WTC11 (cell line): ENCODE results near the gene NFATC2.

Experiments used
- ESRRA ChIP-seq: sonication (generic); formaldehyde crosslinking; IDR thresholded peaks from 2 replicates; pipeline ENCODE4 v1.8.1; 2022; ENCODE audit warnings: mild to moderate bottlenecking, missing genetic modification reagents, borderline replicate concordance
- TP53 ChIP-seq: sonication (generic); formaldehyde crosslinking; IDR thresholded peaks from 2 replicates; pipeline ENCODE4 v1.8.1; 2023; ENCODE audit warnings: mild to moderate bottlenecking, missing genetic modification reagents
- ZNF263 ChIP-seq: sonication (generic); formaldehyde crosslinking; IDR thresholded peaks from 2 replicates; pipeline ENCODE4 v1.8.1; 2022; ENCODE audit warnings: low read depth, mild to moderate bottlenecking, moderate library complexity, missing genetic modification reagents
- TF ChIP-seq, protein P1 (sequence below): fragments of 200-600 bp; IDR thresholded peaks from 2 replicates; pipeline ENCODE4 v1.8.0; 2022; ENCODE audit warnings: antibody characterized with exemption

GRCh38 chr20:51487076-51487475 lies 55.4 kb downstream of the NFATC2 start:
- TF ChIP-seq ESRRA (no peak), TP53 (no peak), ZNF263 (CRISPR knock-in tag) (no peak)
- TF ChIP-seq, protein P1, sequence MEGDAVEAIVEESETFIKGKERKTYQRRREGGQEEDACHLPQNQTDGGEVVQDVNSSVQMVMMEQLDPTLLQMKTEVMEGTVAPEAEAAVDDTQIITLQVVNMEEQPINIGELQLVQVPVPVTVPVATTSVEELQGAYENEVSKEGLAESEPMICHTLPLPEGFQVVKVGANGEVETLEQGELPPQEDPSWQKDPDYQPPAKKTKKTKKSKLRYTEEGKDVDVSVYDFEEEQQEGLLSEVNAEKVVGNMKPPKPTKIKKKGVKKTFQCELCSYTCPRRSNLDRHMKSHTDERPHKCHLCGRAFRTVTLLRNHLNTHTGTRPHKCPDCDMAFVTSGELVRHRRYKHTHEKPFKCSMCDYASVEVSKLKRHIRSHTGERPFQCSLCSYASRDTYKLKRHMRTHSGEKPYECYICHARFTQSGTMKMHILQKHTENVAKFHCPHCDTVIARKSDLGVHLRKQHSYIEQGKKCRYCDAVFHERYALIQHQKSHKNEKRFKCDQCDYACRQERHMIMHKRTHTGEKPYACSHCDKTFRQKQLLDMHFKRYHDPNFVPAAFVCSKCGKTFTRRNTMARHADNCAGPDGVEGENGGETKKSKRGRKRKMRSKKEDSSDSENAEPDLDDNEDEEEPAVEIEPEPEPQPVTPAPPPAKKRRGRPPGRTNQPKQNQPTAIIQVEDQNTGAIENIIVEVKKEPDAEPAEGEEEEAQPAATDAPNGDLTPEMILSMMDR, result no peak
